GM23338 (cell line): ENCODE results near the gene CD58. TPM values are rescaled to one million over a fixed set of nuclear protein-coding genes. Genes with fewer than 3 reads are reported as not detected.

Experiments
- ATAC-seq: fragments of 200-7000 bp; cut with Tn5 transposase; 3 replicates; pipeline ENCODE4 v1.9.1; 2020
- DNase-seq: peaks from one replicate; pipeline ENCODE4 v3.0.0-alpha.2; 2015; ENCODE audit warnings: low spot score
- H2AFZ ChIP-seq: fragments of 200-600 bp; sonication (generic); 2 replicates; pipeline ENCODE4 v1.8.0; 2016; ENCODE audit warnings: antibody characterized with exemption, mild to moderate bottlenecking, moderate library complexity
- H3F3A ChIP-seq: fragments of 200-600 bp; sonication (generic); replicated peaks from 2 replicates; pipeline ENCODE4 v1.8.0; 2017; ENCODE audit warnings: antibody characterized with exemption, mixed run types, low read depth
- H3K27ac ChIP-seq: fragments of 200-600 bp; sonication (generic); 2 replicates; pipeline ENCODE4 v1.6.1; 2016; ENCODE audit warnings: low read depth
- H3K27me3 ChIP-seq: fragments of 200-600 bp; sonication (generic); 2 replicates; pipeline ENCODE4 v1.8.0; 2016; ENCODE audit warnings: mild to moderate bottlenecking, mixed run types, moderate library complexity; ENCODE audit not compliant: insufficient read depth
- H3K36me3 ChIP-seq: fragments of 200-600 bp; sonication (generic); 2 replicates; pipeline ENCODE4 v1.8.0; 2016; ENCODE audit warnings: mild to moderate bottlenecking; ENCODE audit not compliant: insufficient read depth
- H3K4me1 ChIP-seq: fragments of 200-600 bp; sonication (generic); 2 replicates; pipeline ENCODE4 v1.8.0; 2016; ENCODE audit warnings: mild to moderate bottlenecking, moderate library complexity; ENCODE audit not compliant: insufficient read depth
- H3K4me2 ChIP-seq: fragments of 200-600 bp; sonication (generic); 2 replicates; pipeline ENCODE4 v1.7.1; 2017; ENCODE audit warnings: mixed run types
- H3K4me3 ChIP-seq: fragments of 200-600 bp; sonication (generic); 2 replicates; pipeline ENCODE4 v1.6.1; 2016; ENCODE audit warnings: mixed run types
- H3K79me2 ChIP-seq: fragments of 200-600 bp; sonication (generic); replicated peaks from 2 replicates; pipeline ENCODE4 v1.8.0; 2017; ENCODE audit warnings: mild to moderate bottlenecking; ENCODE audit not compliant: insufficient read depth
- H3K9me2 ChIP-seq: fragments of 200-600 bp; sonication (generic); 2 replicates; pipeline ENCODE4 v1.8.0; 2017; ENCODE audit not compliant: insufficient read depth
- H4K20me1 ChIP-seq: fragments of 200-600 bp; sonication (generic); replicated peaks from 2 replicates; pipeline ENCODE4 v1.8.0; 2017; ENCODE audit warnings: mild to moderate bottlenecking; ENCODE audit not compliant: insufficient read depth
- H3K27ac Mint-ChIP-seq: 2 replicates; pipeline ENCODE4 v1.8.0; 2020; ENCODE audit warnings: inconsistent platforms, mild to moderate bottlenecking, moderate library complexity, mixed read lengths
- H3K27me3 Mint-ChIP-seq: 3 replicates; pipeline ENCODE4 v1.8.0; 2022; ENCODE audit warnings: low read depth, mild to moderate bottlenecking, moderate library complexity, mixed read lengths, inconsistent platforms; ENCODE audit not compliant: insufficient read depth, poor library complexity
- H3K36me3 Mint-ChIP-seq: 3 replicates; pipeline ENCODE4 v1.8.0; 2021; ENCODE audit warnings: low read depth, mild to moderate bottlenecking, inconsistent platforms, moderate library complexity, mixed read lengths
- H3K4me1 Mint-ChIP-seq: 3 replicates; pipeline ENCODE4 v1.8.0; 2020; ENCODE audit warnings: mild to moderate bottlenecking, inconsistent platforms, mixed read lengths
- H3K4me3 Mint-ChIP-seq: 3 replicates; pipeline ENCODE4 v1.8.0; 2021; ENCODE audit warnings: moderate library complexity, mild to moderate bottlenecking, inconsistent platforms, mixed read lengths
- H3K9me3 Mint-ChIP-seq: 3 replicates; pipeline ENCODE4 v1.8.0; 2020; ENCODE audit warnings: moderate library complexity, mild to moderate bottlenecking, inconsistent platforms, mixed read lengths
- CREB1 ChIP-seq: fragments of 250-450 bp; sonication (Bioruptor Pico); IDR thresholded peaks from 2 replicates; pipeline ENCODE4 v1.5.0; 2020; ENCODE audit warnings: low read depth, mild to moderate bottlenecking, moderate library complexity
- EZH2 ChIP-seq: fragments of 200-600 bp; sonication (generic); IDR thresholded peaks from one replicate; pipeline ENCODE4 v1.8.0; 2017; ENCODE audit warnings: antibody characterized with exemption, mild to moderate bottlenecking, low read depth; ENCODE audit not compliant: unreplicated experiment
- EZH2phosphoT487 ChIP-seq: fragments of 200-600 bp; sonication (generic); IDR thresholded peaks from one replicate; pipeline ENCODE4 v1.8.1; 2018; ENCODE audit warnings: antibody characterized with exemption; ENCODE audit not compliant: unreplicated experiment
- JUNB ChIP-seq: IDR thresholded peaks from one replicate; pipeline ENCODE4 v1.6.1; 2016; ENCODE audit warnings: antibody characterized with exemption; ENCODE audit not compliant: unreplicated experiment
- NANOG ChIP-seq: IDR thresholded peaks from 2 replicates; pipeline ENCODE4 v1.6.1; 2016; ENCODE audit warnings: antibody characterized with exemption, borderline replicate concordance
- POLR2AphosphoS5 ChIP-seq: IDR thresholded peaks from 2 replicates; pipeline ENCODE4 v1.6.1; 2016; ENCODE audit warnings: antibody characterized with exemption, low read depth
- STAT1 ChIP-seq: IDR thresholded peaks from one replicate; pipeline ENCODE4 v1.6.1; 2016; ENCODE audit warnings: antibody characterized with exemption; ENCODE audit not compliant: unreplicated experiment
- ZNF331 ChIP-seq: fragments of 250-450 bp; sonication (Bioruptor Pico); IDR thresholded peaks from 2 replicates; pipeline ENCODE4 v1.5.0; 2020; ENCODE audit warnings: low read depth, mild to moderate bottlenecking, moderate library complexity
- polyA plus RNA-seq: library from polyadenylated mRNA; unstranded; fragments of >200 nt; fragmentation: Nextera tagmentation; extraction: Ambion mirVana; gene quantifications from 2 replicates; pipeline ENCODE4 v1.2.1, GENCODE V29; 2016
- total RNA-seq: library from RNA; depleted of rRNA; stranded (reverse); fragments of >200 nt; shearing (Covaris generic); gene quantifications from 2 replicates; pipeline ENCODE4 v1.2.3, GENCODE V29; 2014
- TF ChIP-seq, protein P1 (sequence below), 2 experiments: fragments of 200-600 bp in 1 of 2; sonication (generic) in 1 of 2; conservative IDR thresholded peaks; 2 replicates each; pipeline versions ENCODE4 v1.5.1 to v1.6.1; 2016 to 2017; ENCODE audit warnings: antibody characterized with exemption in 2 of 2, low read depth in 2 of 2, mild to moderate bottlenecking in 2 of 2, moderate library complexity in 1 of 2
- TF ChIP-seq, protein P2 (sequence below): IDR thresholded peaks from one replicate; pipeline ENCODE4 v1.6.1; 2018; ENCODE audit warnings: antibody characterized with exemption; ENCODE audit not compliant: unreplicated experiment
- TF ChIP-seq, protein P3 (sequence below): fragments of 250-450 bp; sonication (Bioruptor Pico); IDR thresholded peaks from 2 replicates; pipeline ENCODE4 v1.5.0; 2020; ENCODE audit warnings: mild to moderate bottlenecking, moderate library complexity
- TF ChIP-seq, protein P4 (sequence below): IDR thresholded peaks from 2 replicates; pipeline ENCODE4 v1.6.1; 2016; ENCODE audit warnings: antibody characterized with exemption

CD58 gene
- total and polyA plus RNA-seq, 2 experiments from 2014 or later, result 9.2 to 12.5 TPM

DNA sequence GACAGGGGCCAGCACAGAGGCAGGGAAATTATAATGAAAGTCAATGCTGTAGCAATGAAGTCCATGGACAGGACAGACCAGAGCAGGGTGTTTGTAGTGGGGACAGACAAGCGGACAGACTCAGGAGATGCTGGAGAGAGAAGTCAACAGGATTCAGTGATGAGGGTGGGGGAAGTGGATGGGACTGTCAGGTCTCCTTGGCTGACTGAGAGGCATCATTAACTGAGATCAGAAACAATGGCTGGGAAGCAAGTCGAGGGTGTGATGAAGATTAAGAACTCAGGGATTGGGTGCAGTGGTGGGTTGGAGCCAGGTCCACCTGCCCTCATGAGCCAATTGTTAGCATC is 25.5 kb downstream of the CD58 start (continued):
- TF ChIP-seq, protein P1, sequence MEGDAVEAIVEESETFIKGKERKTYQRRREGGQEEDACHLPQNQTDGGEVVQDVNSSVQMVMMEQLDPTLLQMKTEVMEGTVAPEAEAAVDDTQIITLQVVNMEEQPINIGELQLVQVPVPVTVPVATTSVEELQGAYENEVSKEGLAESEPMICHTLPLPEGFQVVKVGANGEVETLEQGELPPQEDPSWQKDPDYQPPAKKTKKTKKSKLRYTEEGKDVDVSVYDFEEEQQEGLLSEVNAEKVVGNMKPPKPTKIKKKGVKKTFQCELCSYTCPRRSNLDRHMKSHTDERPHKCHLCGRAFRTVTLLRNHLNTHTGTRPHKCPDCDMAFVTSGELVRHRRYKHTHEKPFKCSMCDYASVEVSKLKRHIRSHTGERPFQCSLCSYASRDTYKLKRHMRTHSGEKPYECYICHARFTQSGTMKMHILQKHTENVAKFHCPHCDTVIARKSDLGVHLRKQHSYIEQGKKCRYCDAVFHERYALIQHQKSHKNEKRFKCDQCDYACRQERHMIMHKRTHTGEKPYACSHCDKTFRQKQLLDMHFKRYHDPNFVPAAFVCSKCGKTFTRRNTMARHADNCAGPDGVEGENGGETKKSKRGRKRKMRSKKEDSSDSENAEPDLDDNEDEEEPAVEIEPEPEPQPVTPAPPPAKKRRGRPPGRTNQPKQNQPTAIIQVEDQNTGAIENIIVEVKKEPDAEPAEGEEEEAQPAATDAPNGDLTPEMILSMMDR (conservative IDR thresholded peaks at IDR 0.05; ENCODE audit: low read depth in 2 of 2), result no peak

DNA sequence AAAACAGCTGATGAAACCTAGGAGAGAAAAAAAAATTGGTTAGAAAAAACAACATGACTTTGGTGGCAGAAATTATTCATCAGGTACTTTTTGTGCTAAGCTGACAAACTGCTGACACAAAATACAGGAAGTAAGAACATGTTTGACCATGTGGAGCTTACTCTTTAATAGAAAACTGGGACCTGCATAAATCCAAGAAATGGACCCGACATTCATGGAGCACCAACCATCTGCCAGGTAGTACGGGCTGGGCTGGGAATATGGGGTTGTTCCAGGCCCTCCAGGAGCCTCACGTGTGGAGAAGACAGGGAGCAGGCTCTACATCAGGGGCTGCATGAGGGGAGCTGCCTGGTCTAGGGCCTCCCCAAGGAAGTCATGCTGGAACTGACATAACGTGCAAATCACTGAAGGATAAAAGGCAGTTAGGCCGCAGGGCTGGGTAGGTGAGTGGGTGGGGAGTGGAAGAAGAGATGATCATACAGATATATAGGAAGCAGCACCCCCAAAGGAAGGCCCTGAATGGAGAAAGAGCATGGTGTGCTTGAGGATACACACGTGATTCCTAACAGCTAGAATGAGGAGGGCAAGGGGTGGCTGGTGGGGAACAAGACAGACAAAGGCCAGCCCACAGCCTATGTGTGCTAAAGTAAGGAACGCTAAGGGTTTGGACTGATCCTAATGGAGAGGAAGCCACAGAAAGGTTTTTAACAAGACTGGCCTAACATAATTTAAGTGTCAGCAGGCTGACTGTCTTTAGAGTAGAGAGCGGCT is 26.1 kb downstream of the CD58 start:
- Mint-ChIP-seq H3K27me3 (no peaks in the 10 kb centered on the region), H3K4me3 (no peak overlapping the region), H3K36me3 (no peaks in the 10 kb centered on the region; the same call in 2 of the 3 replicates), H3K4me1 (no peaks in the 10 kb centered on the region), H3K27ac (no peak overlapping the region), H3K9me3 (no peaks in the 10 kb centered on the region)
- ATAC-seq, result no peak
- H3K9me2 ChIP-seq, result no peaks in the 10 kb centered on the region
- H3K36me3 ChIP-seq, result no peaks in the 10 kb centered on the region
- no peak overlapping the region for H3K4me3 ChIP-seq
- no peak overlapping the region for H3K4me2 ChIP-seq
- no peaks in the 10 kb centered on the region for H3K79me2 ChIP-seq
- H3F3A ChIP-seq, result no peaks in the 10 kb centered on the region
- no peak overlapping the region for H2AFZ ChIP-seq
- no peaks in the 10 kb centered on the region for H3K27me3 ChIP-seq
- H4K20me1 ChIP-seq, result no peaks in the 10 kb centered on the region
- H3K27ac ChIP-seq, result no peak overlapping the region
- H3K4me1 ChIP-seq, result no peaks in the 10 kb centered on the region
- DNase-seq, result no peak
- no peak for TF ChIP-seq STAT1
- no peak for TF ChIP-seq CREB1 (CRISPR knock-in tag)
- no peak for TF ChIP-seq JUNB
- TF ChIP-seq, protein P2, sequence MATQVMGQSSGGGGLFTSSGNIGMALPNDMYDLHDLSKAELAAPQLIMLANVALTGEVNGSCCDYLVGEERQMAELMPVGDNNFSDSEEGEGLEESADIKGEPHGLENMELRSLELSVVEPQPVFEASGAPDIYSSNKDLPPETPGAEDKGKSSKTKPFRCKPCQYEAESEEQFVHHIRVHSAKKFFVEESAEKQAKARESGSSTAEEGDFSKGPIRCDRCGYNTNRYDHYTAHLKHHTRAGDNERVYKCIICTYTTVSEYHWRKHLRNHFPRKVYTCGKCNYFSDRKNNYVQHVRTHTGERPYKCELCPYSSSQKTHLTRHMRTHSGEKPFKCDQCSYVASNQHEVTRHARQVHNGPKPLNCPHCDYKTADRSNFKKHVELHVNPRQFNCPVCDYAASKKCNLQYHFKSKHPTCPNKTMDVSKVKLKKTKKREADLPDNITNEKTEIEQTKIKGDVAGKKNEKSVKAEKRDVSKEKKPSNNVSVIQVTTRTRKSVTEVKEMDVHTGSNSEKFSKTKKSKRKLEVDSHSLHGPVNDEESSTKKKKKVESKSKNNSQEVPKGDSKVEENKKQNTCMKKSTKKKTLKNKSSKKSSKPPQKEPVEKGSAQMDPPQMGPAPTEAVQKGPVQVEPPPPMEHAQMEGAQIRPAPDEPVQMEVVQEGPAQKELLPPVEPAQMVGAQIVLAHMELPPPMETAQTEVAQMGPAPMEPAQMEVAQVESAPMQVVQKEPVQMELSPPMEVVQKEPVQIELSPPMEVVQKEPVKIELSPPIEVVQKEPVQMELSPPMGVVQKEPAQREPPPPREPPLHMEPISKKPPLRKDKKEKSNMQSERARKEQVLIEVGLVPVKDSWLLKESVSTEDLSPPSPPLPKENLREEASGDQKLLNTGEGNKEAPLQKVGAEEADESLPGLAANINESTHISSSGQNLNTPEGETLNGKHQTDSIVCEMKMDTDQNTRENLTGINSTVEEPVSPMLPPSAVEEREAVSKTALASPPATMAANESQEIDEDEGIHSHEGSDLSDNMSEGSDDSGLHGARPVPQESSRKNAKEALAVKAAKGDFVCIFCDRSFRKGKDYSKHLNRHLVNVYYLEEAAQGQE, result no peak
- no peak for TF ChIP-seq EZH2
- TF ChIP-seq, protein P3, sequence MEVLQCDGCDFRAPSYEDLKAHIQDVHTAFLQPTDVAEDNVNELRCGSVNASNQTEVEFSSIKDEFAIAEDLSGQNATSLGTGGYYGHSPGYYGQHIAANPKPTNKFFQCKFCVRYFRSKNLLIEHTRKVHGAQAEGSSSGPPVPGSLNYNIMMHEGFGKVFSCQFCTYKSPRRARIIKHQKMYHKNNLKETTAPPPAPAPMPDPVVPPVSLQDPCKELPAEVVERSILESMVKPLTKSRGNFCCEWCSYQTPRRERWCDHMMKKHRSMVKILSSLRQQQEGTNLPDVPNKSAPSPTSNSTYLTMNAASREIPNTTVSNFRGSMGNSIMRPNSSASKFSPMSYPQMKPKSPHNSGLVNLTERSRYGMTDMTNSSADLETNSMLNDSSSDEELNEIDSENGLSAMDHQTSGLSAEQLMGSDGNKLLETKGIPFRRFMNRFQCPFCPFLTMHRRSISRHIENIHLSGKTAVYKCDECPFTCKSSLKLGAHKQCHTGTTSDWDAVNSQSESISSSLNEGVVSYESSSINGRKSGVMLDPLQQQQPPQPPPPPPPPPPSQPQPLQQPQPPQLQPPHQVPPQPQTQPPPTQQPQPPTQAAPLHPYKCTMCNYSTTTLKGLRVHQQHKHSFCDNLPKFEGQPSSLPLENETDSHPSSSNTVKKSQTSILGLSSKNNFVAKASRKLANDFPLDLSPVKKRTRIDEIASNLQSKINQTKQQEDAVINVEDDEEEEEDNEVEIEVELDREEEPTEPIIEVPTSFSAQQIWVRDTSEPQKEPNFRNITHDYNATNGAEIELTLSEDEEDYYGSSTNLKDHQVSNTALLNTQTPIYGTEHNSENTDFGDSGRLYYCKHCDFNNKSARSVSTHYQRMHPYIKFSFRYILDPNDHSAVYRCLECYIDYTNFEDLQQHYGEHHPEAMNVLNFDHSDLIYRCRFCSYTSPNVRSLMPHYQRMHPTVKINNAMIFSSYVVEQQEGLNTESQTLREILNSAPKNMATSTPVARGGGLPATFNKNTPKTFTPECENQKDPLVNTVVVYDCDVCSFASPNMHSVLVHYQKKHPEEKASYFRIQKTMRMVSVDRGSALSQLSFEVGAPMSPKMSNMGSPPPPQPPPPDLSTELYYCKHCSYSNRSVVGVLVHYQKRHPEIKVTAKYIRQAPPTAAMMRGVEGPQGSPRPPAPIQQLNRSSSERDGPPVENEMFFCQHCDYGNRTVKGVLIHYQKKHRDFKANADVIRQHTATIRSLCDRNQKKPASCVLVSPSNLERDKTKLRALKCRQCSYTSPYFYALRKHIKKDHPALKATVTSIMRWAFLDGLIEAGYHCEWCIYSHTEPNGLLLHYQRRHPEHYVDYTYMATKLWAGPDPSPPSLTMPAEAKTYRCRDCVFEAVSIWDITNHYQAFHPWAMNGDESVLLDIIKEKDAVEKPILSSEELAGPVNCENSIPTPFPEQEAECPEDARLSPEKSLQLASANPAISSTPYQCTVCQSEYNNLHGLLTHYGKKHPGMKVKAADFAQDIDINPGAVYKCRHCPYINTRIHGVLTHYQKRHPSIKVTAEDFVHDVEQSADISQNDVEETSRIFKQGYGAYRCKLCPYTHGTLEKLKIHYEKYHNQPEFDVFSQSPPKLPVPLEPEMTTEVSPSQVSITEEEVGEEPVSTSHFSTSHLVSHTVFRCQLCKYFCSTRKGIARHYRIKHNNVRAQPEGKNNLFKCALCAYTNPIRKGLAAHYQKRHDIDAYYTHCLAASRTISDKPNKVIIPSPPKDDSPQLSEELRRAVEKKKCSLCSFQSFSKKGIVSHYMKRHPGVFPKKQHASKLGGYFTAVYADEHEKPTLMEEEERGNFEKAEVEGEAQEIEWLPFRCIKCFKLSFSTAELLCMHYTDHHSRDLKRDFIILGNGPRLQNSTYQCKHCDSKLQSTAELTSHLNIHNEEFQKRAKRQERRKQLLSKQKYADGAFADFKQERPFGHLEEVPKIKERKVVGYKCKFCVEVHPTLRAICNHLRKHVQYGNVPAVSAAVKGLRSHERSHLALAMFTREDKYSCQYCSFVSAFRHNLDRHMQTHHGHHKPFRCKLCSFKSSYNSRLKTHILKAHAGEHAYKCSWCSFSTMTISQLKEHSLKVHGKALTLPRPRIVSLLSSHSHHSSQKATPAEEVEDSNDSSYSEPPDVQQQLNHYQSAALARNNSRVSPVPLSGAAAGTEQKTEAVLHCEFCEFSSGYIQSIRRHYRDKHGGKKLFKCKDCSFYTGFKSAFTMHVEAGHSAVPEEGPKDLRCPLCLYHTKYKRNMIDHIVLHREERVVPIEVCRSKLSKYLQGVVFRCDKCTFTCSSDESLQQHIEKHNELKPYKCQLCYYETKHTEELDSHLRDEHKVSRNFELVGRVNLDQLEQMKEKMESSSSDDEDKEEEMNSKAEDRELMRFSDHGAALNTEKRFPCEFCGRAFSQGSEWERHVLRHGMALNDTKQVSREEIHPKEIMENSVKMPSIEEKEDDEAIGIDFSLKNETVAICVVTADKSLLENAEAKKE (CRISPR knock-in tag), result no peak
- no peak for TF ChIP-seq EZH2phosphoT487
- TF ChIP-seq POLR2AphosphoS5, result no peak
- TF ChIP-seq, protein P4, sequence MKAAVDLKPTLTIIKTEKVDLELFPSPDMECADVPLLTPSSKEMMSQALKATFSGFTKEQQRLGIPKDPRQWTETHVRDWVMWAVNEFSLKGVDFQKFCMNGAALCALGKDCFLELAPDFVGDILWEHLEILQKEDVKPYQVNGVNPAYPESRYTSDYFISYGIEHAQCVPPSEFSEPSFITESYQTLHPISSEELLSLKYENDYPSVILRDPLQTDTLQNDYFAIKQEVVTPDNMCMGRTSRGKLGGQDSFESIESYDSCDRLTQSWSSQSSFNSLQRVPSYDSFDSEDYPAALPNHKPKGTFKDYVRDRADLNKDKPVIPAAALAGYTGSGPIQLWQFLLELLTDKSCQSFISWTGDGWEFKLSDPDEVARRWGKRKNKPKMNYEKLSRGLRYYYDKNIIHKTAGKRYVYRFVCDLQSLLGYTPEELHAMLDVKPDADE, result no peak
- TF ChIP-seq NANOG, result no peak
- no peak for TF ChIP-seq ZNF331
